Right lobe of liver (tissue), 6 donors: ENCODE results near the gene KRTAP19-1. TPM values are rescaled to one million over a fixed set of nuclear protein-coding genes. Genes with fewer than 3 reads are reported as not detected.

Experiments used
- ATAC-seq, 4 donors: fragments of 200-7000 bp; cut with Tn5 transposase; one replicate each; pipeline ENCODE4 v1.9.1; 2020; ENCODE audit warnings: mild to moderate bottlenecking in 4 of 4, moderate library complexity in 4 of 4
- DNase-seq, 3 donors: peaks; one replicate each; pipeline ENCODE4 v3.0.0-alpha.2; 2020
- H3K27ac ChIP-seq, 3 donors: fragments of 200-600 bp; one replicate each; pipeline ENCODE4 v1.8.0; 2022
- H3K27me3 ChIP-seq, 2 donors: fragments of 200-600 bp; one replicate each; pipeline ENCODE4 v1.8.0; 2022
- H3K36me3 ChIP-seq, 4 donors: fragments of 200-600 bp; sonication (generic) in 1 of 4; one replicate each; pipeline versions ENCODE4 v1.5.1 to v1.8.0; 2017 to 2022; ENCODE audit warnings: control low read depth in 1 of 4
- H3K4me1 ChIP-seq, 4 donors: fragments of 200-600 bp; sonication (generic) in 1 of 4; one replicate each; pipeline versions ENCODE4 v1.5.1 to v1.8.0; 2017 to 2022; ENCODE audit warnings: control low read depth in 1 of 4
- H3K4me3 ChIP-seq, 3 donors: fragments of 200-600 bp; one replicate each; pipeline ENCODE4 v1.8.0; 2022
- H3K9me3 ChIP-seq, 4 donors: fragments of 200-600 bp; sonication (generic) in 1 of 4; one replicate each; pipeline versions ENCODE4 v1.5.1 to v1.8.0; 2017 to 2022; ENCODE audit warnings: control low read depth in 1 of 4
- CTCF ChIP-seq, 4 donors: fragments of 200-600 bp in 3 of 4; fragments of 450-650 bp in 1 of 4; IDR thresholded peaks; one replicate each; pipeline versions ENCODE4 v1.5.1 to v1.8.0; 2016 to 2022; ENCODE audit warnings: antibody characterized with exemption in 4 of 4, mild to moderate bottlenecking in 2 of 4
- POLR2A ChIP-seq: fragments of 450-650 bp; IDR thresholded peaks from one replicate; pipeline ENCODE4 v1.6.1; 2017; ENCODE audit warnings: antibody characterized with exemption, mild to moderate bottlenecking
- WGBS: methylation state at CpG from one replicate; pipeline ENCODE4 v1.1.6; 2018; ENCODE audit warnings: low coverage, low lambda C conversion rate; ENCODE audit not compliant: insufficient coverage; ENCODE audit errors: missing lambda C conversion rate; 5-methylcytosine and 5-hydroxymethylcytosine counted together
- intact Hi-C, 2 donors: fragments of 100-400 bp; cut with DNase I; formaldehyde crosslinking; loops; one replicate each; pipeline versions ENCODE4 v1.11.2 to v1.14.1; 2022
- total RNA-seq, 6 experiments: library from RNA; depleted of rRNA in 2 of 6; stranded (reverse); fragments of >200 nt in 2 of 6; fragmentation: NEBNext Ultra II Directional in 3 of 6; extraction: Animal tissue kit (Norgen Biotek cat#: 25700) in 3 of 6; gene quantifications; one replicate each; pipeline versions ENCODE4 v1.1.0 to v1.2.4, GENCODE V29; 2016 to 2023
- donor health status: DM: no; HTN: yes; CAD: no.
- donor health status: DM: no; HTN: no; CAD: no.
- donor health status: DM: no; HTN: no; CAD: no.
- donor health status: DM: no; HTN: yes; CAD: no.
- donor health status: DM: no; HTN: yes; CAD: no.

Gene KRTAP19-1
- total RNA-seq, 6 experiments from 2014 or later = not detected

GRCh38 chr21:30482130-30482529, 2.0 kb upstream of the KRTAP19-1 start:
- no peak for TF ChIP-seq CTCF (IDR thresholded peaks at IDR 0.05)
- no peak for TF ChIP-seq POLR2A
- intact Hi-C loops = no loop called here
- ATAC-seq = no peak
- Histone ChIP-seq H3K4me1 (no peaks in the 10 kb centered on the region), H3K36me3 (no peaks in the 10 kb centered on the region), H3K27me3 (no peaks in the 10 kb centered on the region), H3K9me3 (no peaks in the 10 kb centered on the region), H3K27ac (no peak overlapping the region), H3K4me3 (no peak overlapping the region)
- no peak for DNase-seq
- 31% methylated on average over 2 of the region's 2 CpGs for WGBS

- H3K27me3 ChIP-seq = no peaks in the 10 kb centered on the region
- H3K4me1 ChIP-seq = no peaks in the 10 kb centered on the region
- DNase-seq = no peak
- TF ChIP-seq POLR2A (no peak), CTCF (IDR thresholded peaks at IDR 0.05) (no peak)
- H3K9me3 ChIP-seq = no peaks in the 10 kb centered on the region
- H3K27ac ChIP-seq = no peak overlapping the region
- H3K36me3 ChIP-seq = no peaks in the 10 kb centered on the region
- intact Hi-C loops = no loop called here
- no peak overlapping the region for H3K4me3 ChIP-seq
- no peak for ATAC-seq
- 30% methylated on average over 4 of the region's 4 CpGs for WGBS
Measured at GRCh38 chr21:30479259-30479658, 908 bp downstream of the KRTAP19-1 start.

- H3K9me3 ChIP-seq = no peaks in the 10 kb centered on the region
- WGBS = 30% methylated on average over 3 of the region's 3 CpGs
- no peaks in the 10 kb centered on the region for H3K27me3 ChIP-seq
- H3K4me3 ChIP-seq = no peak overlapping the region
- no peak for TF ChIP-seq CTCF (IDR thresholded peaks at IDR 0.05)
- TF ChIP-seq POLR2A = no peak
- DNase-seq (no peak), ATAC-seq (no peak)
- H3K4me1 ChIP-seq = no peaks in the 10 kb centered on the region
- H3K36me3 ChIP-seq = no peaks in the 10 kb centered on the region
- intact Hi-C loops = no loop called here
- H3K27ac ChIP-seq = no peak overlapping the region
Measured at GRCh38 chr21:30478004-30478403, 2.2 kb downstream of the KRTAP19-1 start.

GRCh38 chr21:30468900-30469714, 11.1 kb downstream of the KRTAP19-1 start:
- TF ChIP-seq CTCF (IDR thresholded peaks at IDR 0.05) (no peak), POLR2A (no peak)
- intact Hi-C loops = no loop called here
- Histone ChIP-seq H3K4me3 (no peak overlapping the region), H3K4me1 (no peaks in the 10 kb centered on the region), H3K9me3 (no peaks in the 10 kb centered on the region), H3K36me3 (no peaks in the 10 kb centered on the region), H3K27ac (no peak overlapping the region), H3K27me3 (no peaks in the 10 kb centered on the region)
- no peak for ATAC-seq
- WGBS = 34% methylated on average over 6 of the region's 6 CpGs
- no peak for DNase-seq
